GM21717 (cell line): ENCODE measurements around the gene PPP4R1.

Experiments used
- ATAC-seq: cut with Tn5 transposase; IDR thresholded peaks from one replicate; pipeline ENCODE4 v1.9.1; 2021; ENCODE audit warnings: mild to moderate bottlenecking, moderate library complexity; ENCODE audit not compliant: unreplicated experiment

PPP4R1 gene

DNA sequence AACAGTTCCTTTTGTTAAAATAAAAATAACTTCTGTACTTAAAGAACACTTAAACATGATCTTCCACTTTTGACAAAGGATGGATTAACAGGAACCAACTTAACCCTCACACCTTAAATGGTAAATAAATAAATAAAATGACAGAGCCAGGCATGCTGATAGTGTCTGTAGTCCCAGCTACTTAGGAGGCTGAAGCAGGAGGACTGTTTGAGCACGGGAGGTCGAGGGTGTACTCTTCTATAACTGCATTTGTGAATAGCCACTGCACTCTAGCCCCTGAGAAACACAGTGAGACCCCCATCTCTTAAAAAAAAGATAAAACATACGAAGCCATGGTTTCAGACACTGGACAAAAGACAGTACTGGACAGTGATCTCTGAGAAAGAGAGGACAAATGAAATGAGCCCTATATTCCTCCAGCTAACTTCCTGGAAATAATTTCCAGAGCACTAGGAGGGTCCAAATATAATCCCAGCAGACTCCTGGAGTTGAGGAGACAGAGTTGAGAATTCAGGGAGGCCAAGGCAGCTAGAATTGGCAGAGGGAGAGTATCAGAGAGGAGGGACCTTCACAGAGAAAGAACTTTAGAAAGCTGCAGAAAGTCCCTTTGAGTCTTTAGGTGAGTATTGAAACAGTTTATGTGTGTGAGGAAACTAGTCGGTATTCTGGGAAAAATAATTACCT lies 17.4 kb downstream of the PPP4R1 start:
- ATAC-seq, result no peak

DNA sequence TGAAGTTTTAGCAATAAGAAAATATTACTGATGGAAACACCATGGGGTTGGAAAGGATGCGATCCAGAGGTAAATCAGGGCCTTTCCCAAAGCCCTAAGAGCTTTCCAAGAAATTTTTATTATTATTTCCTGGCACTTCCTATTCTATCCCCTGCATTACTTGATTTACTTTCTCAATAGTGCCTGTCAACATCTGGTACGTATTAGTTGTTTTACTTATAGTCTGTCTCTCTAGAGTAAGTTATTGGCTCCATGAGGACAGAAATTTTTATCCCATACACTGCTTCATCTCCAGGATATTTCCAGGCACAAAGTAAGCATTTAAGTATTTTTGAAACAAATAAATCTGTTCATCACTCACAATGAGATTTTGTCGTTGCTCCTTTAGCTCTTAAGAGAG lies 18.1 kb downstream of the PPP4R1 start:
- no peak for ATAC-seq

DNA sequence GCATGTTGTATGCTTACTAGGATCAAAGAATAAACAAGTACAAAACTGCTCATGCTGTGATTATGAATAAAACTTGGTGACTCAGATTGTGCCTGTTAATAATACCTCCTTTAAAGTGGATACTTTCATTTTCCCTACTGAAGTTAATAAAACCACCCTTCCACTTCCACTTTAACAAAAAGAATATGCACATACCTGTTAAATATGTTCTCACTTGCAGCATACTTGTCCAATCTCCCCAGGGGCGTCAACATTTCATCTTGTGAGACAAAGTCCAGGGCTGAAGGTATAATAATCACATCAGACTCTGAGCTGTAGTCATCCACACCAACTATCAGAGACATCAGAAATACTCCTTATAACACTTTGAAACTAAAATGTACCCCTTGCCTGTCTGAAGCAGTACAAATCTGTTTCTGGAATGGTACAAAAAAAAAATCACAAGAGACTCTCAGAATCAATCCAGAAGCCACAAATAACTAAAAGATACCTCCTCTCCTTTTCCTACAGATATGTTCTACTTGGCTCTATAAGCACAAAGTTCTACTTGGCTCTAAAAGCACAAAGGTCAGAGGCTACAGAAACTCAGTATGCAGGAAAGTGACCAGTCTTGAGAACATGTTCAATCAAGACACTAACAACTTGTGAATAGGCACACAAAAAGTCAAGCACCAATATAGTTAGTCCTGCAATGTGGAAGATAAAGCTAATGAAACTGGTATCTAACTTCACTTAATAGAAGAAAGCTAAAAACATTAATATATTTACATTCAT lies 19.3 kb downstream of the PPP4R1 start:
- ATAC-seq, result peak; percentile 78

DNA sequence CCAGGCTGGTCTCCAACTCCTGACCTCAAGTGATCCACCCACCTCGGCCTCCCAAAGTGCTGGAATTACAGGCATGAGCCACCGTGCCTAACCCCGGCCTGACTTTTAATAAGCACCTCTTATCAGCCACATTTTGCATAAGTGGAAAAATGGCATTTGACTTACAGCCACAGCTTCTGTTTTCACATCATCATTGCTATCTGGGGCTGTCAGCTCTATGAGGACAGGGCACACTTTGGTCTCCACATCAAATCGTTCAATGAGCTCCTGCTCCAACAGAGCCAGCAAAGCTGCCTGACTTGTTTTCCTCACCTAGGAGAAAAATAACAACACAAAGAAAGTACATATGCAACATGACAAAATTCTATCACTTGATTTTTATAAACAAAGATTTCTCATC lies 26.4 kb downstream of the PPP4R1 start:
- no peak for ATAC-seq

DNA sequence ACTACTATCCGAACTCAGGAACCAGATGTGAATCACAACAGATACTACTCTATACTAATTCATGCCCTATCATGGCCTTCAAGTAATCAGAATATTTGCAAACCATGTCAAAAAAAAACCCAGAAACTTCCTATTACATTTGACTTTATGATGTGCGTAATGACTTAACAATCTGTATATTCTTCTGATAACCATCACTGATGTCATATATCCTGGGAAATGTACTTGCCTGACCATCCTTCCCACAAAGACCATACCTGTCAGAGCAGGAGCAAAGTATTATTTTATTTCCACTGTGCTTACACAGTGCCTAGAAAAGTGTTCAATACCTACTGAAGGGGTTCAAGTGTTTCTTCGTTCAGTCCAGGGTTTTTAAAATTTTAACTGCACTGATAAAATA lies 27.5 kb downstream of the PPP4R1 start:
- no peak for ATAC-seq

DNA sequence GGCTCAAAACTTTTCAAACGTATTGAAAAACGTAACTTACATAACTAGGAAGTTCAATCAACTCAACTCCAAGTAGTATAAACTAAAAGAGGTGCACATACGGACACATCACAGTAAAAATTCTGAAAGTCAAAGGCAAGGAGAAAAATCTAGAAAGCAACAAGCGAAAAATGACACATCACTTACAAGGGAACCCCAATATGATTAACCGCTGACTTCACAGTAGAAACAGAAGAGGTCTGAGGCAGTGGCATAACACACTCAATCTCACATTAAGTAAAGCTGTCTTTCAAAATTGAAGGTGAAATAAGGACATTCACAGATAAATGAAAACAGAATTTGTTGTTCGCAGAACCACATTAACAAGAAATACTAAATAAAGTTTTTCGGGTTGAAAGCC lies 32.7 kb downstream of the PPP4R1 start:
- no peak for ATAC-seq

DNA sequence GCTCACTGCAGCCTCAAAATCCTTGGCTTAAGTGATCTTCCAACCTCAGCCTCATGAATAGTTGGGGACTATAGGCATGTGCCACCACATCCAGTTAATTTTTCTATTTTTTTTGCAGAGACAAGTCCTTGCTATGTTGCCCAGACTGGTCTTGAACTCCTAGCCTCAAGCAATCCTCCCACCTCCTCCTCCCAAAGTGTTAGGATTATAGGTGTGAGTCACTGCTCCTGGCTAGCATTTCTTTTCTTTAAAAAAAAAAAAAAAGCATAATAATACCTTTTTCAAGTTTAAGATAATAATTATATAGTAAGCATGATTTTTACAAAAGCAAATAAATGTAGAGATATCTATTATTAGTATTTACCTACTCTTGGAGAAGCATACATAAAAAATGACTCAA lies 36.1 kb downstream of the PPP4R1 start:
- no peak for ATAC-seq

DNA sequence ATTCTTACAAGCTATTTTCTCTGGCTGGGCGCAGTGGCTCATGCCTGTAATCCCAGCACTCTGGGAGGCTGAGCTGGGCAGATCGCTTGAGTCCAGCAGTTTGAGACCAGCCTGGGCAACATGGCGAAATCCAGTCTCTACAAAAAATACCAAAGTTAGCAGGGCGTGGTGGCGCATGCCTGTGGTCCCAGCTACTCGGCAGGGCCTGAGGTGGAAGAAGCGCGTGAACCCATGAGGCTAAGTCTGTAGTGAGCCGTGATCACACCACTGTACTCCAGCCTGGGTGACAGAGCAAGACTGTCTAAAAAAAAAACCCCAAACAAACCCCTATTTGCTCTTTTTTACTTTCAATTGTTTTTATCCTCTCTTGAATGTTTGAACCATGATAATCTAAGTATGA lies 37.0 kb downstream of the PPP4R1 start:
- ATAC-seq, result no peak

DNA sequence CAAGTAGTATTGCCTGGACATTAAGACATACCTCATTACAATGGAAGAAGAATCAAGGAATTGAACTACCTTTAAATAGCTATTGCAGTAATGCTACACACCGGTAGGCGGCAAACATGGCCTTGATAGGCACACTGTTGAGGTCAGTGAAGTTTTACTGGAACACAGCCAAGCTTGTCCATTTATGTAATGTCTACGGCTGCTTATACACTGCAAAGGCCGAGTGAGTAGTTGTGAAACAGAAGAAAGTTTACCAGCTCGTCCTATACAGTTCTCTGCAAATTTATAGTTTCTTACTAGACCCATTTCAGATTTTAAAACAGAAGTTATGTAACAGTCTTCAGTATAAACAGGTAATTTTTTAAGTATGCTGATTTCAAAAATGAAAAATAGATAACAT lies 38.8 kb downstream of the PPP4R1 start:
- peak; percentile 47 for ATAC-seq

DNA sequence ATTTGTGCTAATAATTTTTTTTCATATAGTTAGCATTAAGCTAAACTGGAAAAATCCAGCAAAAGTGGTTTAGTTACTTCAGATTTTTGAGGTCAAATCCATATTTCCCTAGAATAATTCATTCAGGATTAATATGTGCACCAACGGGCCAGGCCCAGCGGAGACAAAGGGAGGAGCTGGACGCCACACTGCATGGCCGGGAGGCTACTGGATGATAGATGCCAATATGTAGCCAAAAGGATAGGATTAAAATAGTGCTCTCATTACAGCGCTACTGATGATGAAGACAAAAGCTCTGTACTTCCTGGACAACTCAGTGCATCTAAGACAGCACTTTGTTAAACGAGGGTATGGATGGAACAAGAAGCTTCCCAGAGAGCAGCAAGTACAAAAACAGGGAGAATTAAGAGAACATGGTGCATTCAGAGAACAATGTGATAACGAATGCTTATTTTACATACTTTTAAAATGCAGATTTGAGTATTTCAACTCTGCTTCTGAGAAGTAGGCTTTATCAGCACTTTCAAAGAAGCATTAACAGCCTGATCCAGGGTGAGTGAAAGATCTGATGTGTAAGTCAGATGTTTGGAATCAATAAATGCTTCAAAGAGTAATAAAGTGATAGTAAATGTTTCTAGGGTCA lies 39.8 kb downstream of the PPP4R1 start:
- no peak for ATAC-seq

DNA sequence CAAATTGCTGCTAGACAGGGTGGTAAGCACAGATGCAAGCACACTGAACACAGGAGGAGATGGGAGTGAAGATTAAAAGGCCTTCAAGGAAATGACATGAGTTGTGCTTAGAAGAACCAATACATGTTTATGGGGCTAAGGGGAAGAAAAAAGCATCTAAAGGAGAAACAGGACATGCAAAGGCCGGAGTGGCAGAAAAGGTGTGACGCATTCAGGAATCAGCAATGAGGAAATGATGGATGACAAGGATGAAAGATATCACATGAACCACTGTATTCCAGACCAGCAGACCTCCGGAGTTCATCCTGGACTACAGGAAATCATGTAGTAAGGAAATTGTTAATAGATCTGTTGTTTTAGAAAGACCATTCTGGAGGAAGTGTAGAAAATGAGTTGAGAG lies 42.8 kb downstream of the PPP4R1 start:
- ATAC-seq, result no peak

DNA sequence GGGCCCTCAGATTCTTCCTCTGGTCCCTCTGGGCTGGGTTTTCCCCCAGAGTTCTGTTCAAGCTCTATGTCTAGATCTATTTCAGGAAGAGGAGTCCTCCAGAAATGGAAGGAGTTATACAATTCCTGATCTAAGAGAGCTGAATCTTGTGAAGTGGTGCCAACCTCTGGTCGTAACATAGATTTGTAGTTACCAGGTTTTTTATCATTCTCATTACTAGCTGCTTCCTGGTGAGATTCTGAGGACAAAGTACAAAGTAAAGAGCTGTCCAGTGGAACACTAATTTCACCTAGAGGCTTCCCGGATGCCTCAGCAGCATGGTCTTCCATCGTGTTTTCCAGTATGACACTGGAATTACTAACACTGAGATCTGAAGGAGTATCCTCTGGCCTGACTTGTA lies 44.1 kb downstream of the PPP4R1 start:
- ATAC-seq, result no peak

DNA sequence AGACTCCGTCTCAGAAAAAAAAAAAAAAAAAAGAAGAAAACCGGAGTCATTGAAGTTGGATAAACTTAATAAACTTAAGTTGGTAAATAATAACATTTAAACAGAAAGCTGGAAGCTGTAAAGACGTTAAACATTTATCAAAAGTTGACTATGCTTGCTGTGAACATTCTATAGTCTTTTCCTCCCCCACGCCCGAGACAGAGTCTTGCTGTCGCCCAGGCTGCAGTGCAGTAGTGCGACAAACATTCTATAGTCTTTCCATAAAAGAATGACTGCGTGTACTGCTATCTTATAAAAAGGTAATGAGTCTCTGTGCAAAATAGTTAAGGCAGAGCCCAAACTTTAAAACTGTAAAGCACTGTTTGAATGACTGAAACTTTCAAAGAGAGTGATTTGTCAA lies 45.2 kb downstream of the PPP4R1 start:
- ATAC-seq, result no peak

DNA sequence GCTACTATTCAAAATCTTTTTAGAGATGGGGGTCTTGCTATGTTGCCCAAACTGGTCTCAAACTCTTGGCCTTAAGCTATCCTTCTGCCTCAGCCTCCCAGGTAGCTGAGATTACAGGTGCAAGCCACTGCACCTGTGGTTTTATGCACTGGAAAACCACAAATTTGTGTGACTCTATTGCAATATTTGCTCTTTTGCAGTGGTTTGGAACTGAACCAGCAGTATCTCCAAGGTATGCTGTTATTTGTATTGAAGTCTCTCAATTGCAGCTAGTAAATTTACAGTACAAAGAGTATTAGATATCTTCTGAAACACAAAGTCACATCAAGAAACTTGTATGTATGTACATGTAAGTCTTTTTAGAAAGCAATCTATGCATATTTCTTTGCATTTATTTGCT lies 46.2 kb downstream of the PPP4R1 start:
- ATAC-seq, result no peak

DNA sequence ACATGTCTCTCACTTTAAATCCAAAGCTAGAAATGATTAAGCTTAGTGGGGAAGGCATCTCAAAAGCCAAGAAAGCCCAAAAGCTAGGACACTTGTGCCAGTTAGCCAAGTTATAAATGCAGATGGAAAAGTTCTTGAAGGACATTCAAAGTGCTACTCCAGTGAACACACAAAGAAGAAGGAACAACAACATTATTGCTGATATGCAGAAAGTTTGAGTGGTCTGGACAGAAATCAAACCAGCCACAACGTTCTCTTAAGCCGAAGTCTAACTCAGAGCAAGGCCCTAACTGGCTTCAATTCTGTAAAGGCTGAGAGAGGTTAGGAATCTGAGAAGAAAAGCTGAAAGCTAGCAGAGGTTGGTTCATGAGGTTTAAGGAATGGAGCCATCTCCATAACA lies 49.0 kb downstream of the PPP4R1 start:
- ATAC-seq, result no peak

DNA sequence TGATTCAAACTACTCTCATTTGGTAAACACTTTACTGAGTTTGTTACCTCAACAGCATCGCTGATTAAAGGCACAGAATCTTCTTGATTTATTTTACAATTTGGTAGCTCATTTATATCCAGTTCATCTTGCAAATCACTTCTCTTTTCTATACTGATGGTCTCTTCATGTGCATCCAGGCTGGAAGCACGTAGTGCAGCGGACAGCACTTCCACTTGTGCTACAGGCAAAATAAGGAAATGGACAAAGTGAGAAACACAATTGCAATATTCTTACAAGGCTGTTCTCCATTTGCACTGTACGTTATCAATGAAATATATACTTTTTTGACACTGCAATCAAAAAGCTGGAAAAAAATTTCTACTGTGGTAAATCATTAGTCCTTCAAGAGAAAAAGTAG lies 51.0 kb downstream of the PPP4R1 start:
- no peak for ATAC-seq

DNA sequence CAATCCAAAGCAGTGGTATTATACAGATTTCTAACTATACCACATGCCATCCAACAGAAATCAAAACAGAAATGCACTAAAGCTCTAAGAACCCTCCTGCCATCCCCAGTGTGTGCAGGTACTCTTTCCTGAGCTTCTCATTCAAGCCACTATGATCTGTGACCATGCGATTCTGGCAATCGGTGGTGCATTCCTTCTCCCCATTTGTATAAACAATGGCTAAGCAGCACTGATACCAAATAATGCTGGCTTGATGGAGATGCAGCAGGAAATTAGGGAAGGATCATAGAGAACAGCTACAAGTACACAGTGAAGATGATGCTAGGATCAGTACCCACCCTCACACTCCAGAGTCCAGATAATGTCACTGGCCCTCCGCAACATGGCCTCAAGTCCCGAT lies 51.8 kb downstream of the PPP4R1 start:
- ATAC-seq, result no peak

DNA sequence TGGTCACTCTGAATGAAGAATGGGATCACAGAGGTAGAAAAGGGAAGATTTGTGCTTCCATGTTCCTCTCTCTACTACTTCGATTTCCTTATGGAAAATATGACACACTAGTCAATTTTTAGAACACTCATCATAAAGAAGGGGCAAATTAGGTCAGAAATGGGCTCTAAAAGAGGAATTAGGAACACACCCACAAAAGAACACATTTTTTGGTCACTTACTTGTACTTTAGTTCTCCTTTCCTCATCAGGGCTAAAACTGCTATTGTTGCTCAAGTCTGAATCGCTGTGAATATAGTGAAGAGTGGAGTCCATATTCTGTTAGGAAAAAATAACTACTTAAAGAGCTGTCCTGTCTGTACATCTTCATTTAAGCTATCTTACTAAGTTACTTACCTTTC lies 52.6 kb downstream of the PPP4R1 start:
- no peak for ATAC-seq

DNA sequence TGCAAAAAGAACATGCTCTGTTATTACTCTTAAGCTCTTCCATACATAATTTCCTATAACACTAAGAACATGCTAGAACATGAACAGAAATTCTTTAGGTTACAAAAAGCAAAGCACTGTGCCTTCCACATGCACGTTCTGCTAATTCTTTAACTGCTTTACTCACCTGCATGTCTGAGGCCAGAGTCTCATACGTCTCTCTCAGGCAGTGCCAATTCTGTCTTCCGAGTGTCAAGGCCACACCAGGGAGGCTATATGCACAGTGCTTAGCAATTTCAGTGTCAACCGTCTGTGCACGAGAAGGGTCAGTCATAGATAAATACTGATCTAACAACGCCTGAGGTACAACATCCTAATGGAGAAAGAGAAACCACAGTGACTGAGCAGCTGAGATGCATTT lies 55.1 kb downstream of the PPP4R1 start:
- ATAC-seq, result no peak

DNA sequence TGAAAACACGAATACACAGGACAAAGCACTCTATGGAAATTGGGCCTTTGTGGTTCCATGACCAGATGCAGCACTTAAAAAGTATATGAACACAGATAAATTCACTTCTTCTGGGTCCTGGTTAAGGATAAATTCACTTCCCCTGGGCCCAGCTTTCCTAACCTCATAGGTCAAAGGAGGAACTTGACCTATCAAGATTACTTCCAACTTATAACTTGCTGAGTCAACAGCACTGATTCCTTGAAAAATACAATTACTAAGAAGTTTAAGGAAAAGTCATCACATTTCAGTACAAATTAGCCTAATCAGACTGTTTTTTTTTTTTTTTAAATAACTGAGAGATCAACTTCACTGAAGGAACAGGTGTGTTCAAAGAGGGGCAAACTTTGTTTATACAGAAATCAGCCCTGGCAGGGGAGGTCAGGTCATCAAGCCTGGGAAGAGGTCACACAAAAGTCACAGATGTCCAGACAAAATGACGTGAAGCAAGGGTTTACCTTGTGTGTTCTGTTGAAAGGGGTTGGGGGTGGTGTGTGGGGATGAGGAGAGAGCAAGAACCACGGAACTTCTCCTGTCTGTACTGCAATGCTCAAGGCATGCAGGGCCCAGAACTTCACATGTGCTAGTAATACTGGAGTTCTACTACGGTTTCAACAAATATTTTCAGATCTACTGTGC lies 55.8 kb downstream of the PPP4R1 start:
- no peak for ATAC-seq

DNA sequence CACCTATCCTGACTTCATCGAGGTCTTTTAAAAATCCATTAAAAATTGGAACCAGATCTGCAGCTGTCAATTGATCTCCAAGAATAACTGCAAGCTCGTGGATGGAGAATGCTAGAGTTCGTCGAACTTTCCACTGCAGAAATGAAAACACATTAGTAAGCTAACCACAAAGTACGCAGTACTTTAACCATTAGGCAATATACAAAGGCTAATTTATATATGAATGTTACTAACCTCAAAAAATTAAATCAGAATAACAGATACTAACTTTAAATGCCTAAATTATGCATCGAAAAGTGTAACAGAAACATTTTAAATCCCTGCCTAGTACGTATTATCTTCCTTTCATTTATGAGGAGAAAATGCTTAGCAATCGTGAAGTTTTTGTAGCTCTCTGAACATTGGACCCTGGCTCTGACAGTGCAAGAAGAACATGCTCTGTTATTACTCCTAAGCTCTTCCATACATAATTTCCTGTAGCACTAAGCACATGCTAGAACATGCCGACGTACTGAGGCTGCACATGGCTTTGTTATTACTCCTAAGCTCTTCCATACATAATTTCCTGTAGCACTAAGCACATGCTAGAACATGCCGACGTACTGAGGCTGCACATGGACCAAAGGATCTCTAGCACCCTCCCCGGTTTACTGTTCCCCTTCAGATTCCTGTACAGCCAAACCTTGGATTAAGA lies 57.0 kb downstream of the PPP4R1 start:
- ATAC-seq, result no peak
